ENCODE results near the gene VPS35L. TPM values are rescaled to one million over a fixed set of nuclear protein-coding genes. Genes with fewer than 3 reads are reported as not detected.

The VPS35L gene
- total and polyA plus RNA-seq, 10 of the 15 experiments (the other 5 are each of a cell fraction or from before 2014, with no cell fraction given): 14.9 to 44.1 (median 26.3) TPM

DNA sequence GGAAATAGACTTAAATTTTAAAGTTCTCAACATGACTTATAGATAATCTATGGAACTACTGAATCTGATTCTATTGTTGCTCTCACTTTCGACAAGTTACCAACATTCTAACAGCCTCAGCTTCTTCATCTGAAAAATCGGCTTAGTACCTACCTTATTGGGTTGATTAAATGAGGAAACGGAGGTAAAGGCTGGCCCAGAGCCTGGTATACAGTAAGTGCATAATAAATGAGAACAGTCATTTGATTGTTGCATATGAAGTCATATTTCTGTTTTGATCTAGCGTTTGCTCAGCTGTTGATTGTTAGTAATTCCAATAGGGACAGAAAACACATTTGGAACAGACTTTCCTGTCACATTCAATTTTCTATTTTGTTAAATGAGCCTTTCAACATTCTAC, 4.6 kb downstream of the VPS35L start:
- Histone ChIP-seq H3K4me3 (no peak overlapping the region), H3K36me3 (ENCODE audit: control insufficient read depth in 2 of 2, insufficient read depth in 2 of 2, low read length in 1 of 2) (no peaks in the 10 kb centered on the region), H3K9ac (ENCODE audit: control insufficient read depth, insufficient read depth, low read length) (no peak overlapping the region), H3K27ac (ENCODE audit: control insufficient read depth, insufficient read depth) (no peak overlapping the region), H3K4me2 (ENCODE audit: control insufficient read depth, insufficient read depth) (no peak overlapping the region), H3K4me1 (ENCODE audit: control insufficient read depth, insufficient read depth, low read length) (peaks cover 3% of the 10 kb centered on the region), H2AFZ (ENCODE audit: control insufficient read depth, low read depth, low read length) (no peak overlapping the region), H3K79me2 (ENCODE audit: control insufficient read depth, insufficient read depth, low read length) (peaks cover 5% of the 10 kb centered on the region), H3K27me3 (replicated peaks in 1 of 2; ENCODE audit: control insufficient read depth in 2 of 2, insufficient read depth in 2 of 2, low read length in 1 of 2) (no peaks in the 10 kb centered on the region), H3K9me3 (replicated peaks; ENCODE audit: control insufficient read depth, insufficient read depth, low read length) (no peaks in the 10 kb centered on the region), H4K20me1 (ENCODE audit: control insufficient read depth, insufficient read depth) (no peaks in the 10 kb centered on the region)
- RAD21 ChIA-PET (ENCODE audit: unreplicated experiment): interaction anchor here (0.6 kb wide), 1 partner anchor 324 kb away, joined by 3 read pairs; no protein-coding TSS in a partner anchor
- DNase-seq (ENCODE audit: low read depth, low spot score) (no peak), FAIRE-seq (no peak), ATAC-seq (no peak)
- SMC1A ChIA-PET (ENCODE audit: uncharacterized antibody, unreplicated experiment): interaction anchor here (0.8 to 1.8 kb wide), 2 partner anchors 159 to 326 kb away, joined by 3 to 10 read pairs; no protein-coding TSS in a partner anchor
- in situ Hi-C loops (cut with MboI): no loop called here
- BruUV-seq (replicated peaks): no TSS peak
- CTCF ChIA-PET: interaction anchor here (0.7 to 1.9 kb wide), 5 partner anchors 8 to 331 kb away, joined by 3 to 20 read pairs (median 4); no protein-coding TSS in a partner anchor
- WGBS (ENCODE audit: insufficient coverage, insufficient replicate concordance, low lambda C conversion rate, missing lambda C conversion rate): 96% methylated on average over 4 of the region's 4 CpGs
- POLR2A ChIA-PET: no interaction called here
- intact Hi-C loops (cut with micrococcal nuclease; ENCODE audit: unreplicated experiment): no loop called here
- TF ChIP-seq CREM (IDR thresholded peaks at IDR 0.05; ENCODE audit: low read depth) (no peak), MTA3 (IDR thresholded peaks at IDR 0.05; ENCODE audit: borderline replicate concordance, low read length) (no peak), TARDBP (IDR thresholded peaks at IDR 0.05; ENCODE audit: borderline replicate concordance) (no peak), ZNF207 (IDR thresholded peaks at IDR 0.05; ENCODE audit: borderline replicate concordance) (no peak), NR2F1 (conservative IDR thresholded peaks at IDR 0.05) (no peak), FOXK2 (IDR thresholded peaks at IDR 0.05) (no peak), ASH2L (IDR thresholded peaks at IDR 0.05; ENCODE audit: borderline replicate concordance, low read depth) (no peak), CHD4 (IDR thresholded peaks at IDR 0.05) (no peak), FOS (IDR thresholded peaks at IDR 0.05; ENCODE audit: borderline replicate concordance, extremely low read depth, insufficient read length) (no peak), SPI1 (IDR thresholded peaks at IDR 0.05; ENCODE audit: borderline replicate concordance, insufficient read depth, low read depth, low read length) (no peak), NFIC (IDR thresholded peaks at IDR 0.05; ENCODE audit: low read depth, low read length) (no peak), BMI1 (IDR thresholded peaks at IDR 0.05; ENCODE audit: borderline replicate concordance) (no peak), ZNF622 (IDR thresholded peaks at IDR 0.05) (no peak)
- TF ChIP-seq, protein P1, sequence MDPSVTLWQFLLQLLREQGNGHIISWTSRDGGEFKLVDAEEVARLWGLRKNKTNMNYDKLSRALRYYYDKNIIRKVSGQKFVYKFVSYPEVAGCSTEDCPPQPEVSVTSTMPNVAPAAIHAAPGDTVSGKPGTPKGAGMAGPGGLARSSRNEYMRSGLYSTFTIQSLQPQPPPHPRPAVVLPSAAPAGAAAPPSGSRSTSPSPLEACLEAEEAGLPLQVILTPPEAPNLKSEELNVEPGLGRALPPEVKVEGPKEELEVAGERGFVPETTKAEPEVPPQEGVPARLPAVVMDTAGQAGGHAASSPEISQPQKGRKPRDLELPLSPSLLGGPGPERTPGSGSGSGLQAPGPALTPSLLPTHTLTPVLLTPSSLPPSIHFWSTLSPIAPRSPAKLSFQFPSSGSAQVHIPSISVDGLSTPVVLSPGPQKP (IDR thresholded peaks at IDR 0.05; ENCODE audit: low read depth, low read length): no peak
- TF ChIP-seq, protein P2, sequence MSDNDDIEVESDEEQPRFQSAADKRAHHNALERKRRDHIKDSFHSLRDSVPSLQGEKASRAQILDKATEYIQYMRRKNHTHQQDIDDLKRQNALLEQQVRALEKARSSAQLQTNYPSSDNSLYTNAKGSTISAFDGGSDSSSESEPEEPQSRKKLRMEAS (IDR thresholded peaks at IDR 0.05; ENCODE audit: low read depth, low read length): no peak
- TF ChIP-seq, protein P3, sequence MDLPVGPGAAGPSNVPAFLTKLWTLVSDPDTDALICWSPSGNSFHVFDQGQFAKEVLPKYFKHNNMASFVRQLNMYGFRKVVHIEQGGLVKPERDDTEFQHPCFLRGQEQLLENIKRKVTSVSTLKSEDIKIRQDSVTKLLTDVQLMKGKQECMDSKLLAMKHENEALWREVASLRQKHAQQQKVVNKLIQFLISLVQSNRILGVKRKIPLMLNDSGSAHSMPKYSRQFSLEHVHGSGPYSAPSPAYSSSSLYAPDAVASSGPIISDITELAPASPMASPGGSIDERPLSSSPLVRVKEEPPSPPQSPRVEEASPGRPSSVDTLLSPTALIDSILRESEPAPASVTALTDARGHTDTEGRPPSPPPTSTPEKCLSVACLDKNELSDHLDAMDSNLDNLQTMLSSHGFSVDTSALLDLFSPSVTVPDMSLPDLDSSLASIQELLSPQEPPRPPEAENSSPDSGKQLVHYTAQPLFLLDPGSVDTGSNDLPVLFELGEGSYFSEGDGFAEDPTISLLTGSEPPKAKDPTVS (IDR thresholded peaks at IDR 0.05; ENCODE audit: low read depth, low read length): no peak
- TF ChIP-seq, protein P4, sequence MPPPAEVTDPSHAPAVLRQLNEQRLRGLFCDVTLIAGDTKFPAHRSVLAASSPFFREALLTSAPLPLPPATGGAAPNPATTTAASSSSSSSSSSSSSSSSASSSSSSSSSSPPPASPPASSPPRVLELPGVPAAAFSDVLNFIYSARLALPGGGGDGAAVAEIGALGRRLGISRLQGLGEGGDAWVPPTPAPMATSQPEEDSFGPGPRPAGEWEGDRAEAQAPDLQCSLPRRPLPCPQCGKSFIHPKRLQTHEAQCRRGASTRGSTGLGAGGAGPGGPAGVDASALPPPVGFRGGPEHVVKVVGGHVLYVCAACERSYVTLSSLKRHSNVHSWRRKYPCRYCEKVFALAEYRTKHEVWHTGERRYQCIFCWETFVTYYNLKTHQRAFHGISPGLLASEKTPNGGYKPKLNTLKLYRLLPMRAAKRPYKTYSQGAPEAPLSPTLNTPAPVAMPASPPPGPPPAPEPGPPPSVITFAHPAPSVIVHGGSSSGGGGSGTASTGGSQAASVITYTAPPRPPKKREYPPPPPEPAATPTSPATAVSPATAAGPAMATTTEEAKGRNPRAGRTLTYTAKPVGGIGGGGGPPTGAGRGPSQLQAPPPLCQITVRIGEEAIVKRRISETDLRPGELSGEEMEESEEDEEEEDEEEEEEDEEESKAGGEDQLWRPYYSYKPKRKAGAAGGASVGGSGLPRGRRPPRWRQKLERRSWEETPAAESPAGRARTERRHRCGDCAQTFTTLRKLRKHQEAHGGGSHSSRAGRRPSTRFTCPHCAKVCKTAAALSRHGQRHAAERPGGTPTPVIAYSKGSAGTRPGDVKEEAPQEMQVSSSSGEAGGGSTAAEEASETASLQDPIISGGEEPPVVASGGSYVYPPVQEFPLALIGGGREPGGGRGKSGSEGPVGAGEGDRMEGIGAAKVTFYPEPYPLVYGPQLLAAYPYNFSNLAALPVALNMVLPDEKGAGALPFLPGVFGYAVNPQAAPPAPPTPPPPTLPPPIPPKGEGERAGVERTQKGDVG (CRISPR knock-in tag; IDR thresholded peaks at IDR 0.05): no peak
